GM19328 (cell line): ENCODE data around the gene ING4.
A peak's percentile ranks its signal among the peaks of the same experiment; 100 is the strongest.
"Not testable (repeated sequence)": the region's sequence is repeated elsewhere in the genome, so short reads cannot be mapped to it uniquely, and the experiment has no call there.

Experiments used
- ATAC-seq: cut with Tn5 transposase; IDR thresholded peaks from one replicate; pipeline ENCODE4 v1.9.1; 2021; ENCODE audit warnings: mild to moderate bottlenecking, moderate library complexity; ENCODE audit not compliant: unreplicated experiment

The ING4 gene

GRCh38 chr12:6662906-6663742 lies at the start of gene ING4:
ING4 (minus strand) TSS chr12:6663119; CDS start chr12:6663101, 18 bp downstream.
- ATAC-seq: peak; percentile 97

- no peak for ATAC-seq
Measured at GRCh38 chr12:6708960-6709394, 46.1 kb upstream of the ING4 start.

- ATAC-seq: not testable (repeated sequence)
Measured at GRCh38 chr12:6708351-6708750, 45.4 kb upstream of the ING4 start.

- ATAC-seq: no peak
Measured at GRCh38 chr12:6703631-6704030, 40.7 kb upstream of the ING4 start.

GRCh38 chr12:6701078-6701768 lies 38.3 kb upstream of the ING4 start:
- ATAC-seq: no peak

- ATAC-seq: no peak
Measured at GRCh38 chr12:6700646-6701051, 37.7 kb upstream of the ING4 start, which contains the start of gene PIANP. PIANP (minus strand) TSS chr12:6700815; CDS start chr12:6698061, 2,754 bp downstream.

GRCh38 chr12:6699989-6700645 lies 37.2 kb upstream of the ING4 start:
- ATAC-seq: no peak

GRCh38 chr12:6699259-6699988 lies 36.5 kb upstream of the ING4 start:
- ATAC-seq: no peak

- ATAC-seq: no peak
Measured at GRCh38 chr12:6698352-6699046, 35.6 kb upstream of the ING4 start.

- no peak for ATAC-seq
Measured at GRCh38 chr12:6697584-6698351, 34.8 kb upstream of the ING4 start.

- ATAC-seq: no peak
Measured at GRCh38 chr12:6696690-6697583, 34.0 kb upstream of the ING4 start.

GRCh38 chr12:6695313-6696045 lies 32.6 kb upstream of the ING4 start:
- no peak for ATAC-seq

GRCh38 chr12:6694701-6695100 lies 31.8 kb upstream of the ING4 start:
- ATAC-seq: no peak

- no peak for ATAC-seq
Measured at GRCh38 chr12:6693832-6694355, 31.0 kb upstream of the ING4 start.

GRCh38 chr12:6692888-6693287 lies 30.0 kb upstream of the ING4 start:
- no peak for ATAC-seq

- ATAC-seq: no peak
Measured at GRCh38 chr12:6691473-6691872, 28.6 kb upstream of the ING4 start.
